ENCODE results near the gene RAB40B.

- TF ChIP-seq CTCF (conservative IDR thresholded peaks at IDR 0.05; ENCODE audit: low read depth, low read length) (no peak), EZH2 (IDR thresholded peaks at IDR 0.05; ENCODE audit: borderline replicate concordance, low read depth, low read length, poor library complexity, severe bottlenecking) (no peak)
Measured at GRCh38 chr17:82702231-82702927, 3.9 kb upstream of the RAB40B start.
